GM12878 (cell line): ENCODE measurements around the gene PLA2G1B. TPM values are rescaled to one million over a fixed set of nuclear protein-coding genes. Genes with fewer than 3 reads are reported as not detected.

Experiments
- BCLAF1 ChIP-seq: fragments of 450-650 bp; IDR thresholded peaks from 2 replicates; pipeline ENCODE4 v1.6.1; 2017; ENCODE audit warnings: antibody characterized with exemption, mild to moderate bottlenecking, moderate library complexity
- DPF2 ChIP-seq: fragments of 450-650 bp; IDR thresholded peaks from 2 replicates; pipeline ENCODE4 v1.6.1; 2017; ENCODE audit warnings: mild to moderate bottlenecking
- E4F1 ChIP-seq: fragments of 450-650 bp; IDR thresholded peaks from 2 replicates; pipeline ENCODE4 v1.6.1; 2018; ENCODE audit warnings: borderline replicate concordance, mild to moderate bottlenecking; ENCODE audit not compliant: partially characterized antibody
- ETV6 ChIP-seq, 2 experiments: fragments of 450-650 bp in 1 of 2; IDR thresholded peaks in 1 of 2; conservative IDR thresholded peaks in 1 of 2; 2 replicates each; pipeline ENCODE4 v1.6.1; 2014; ENCODE audit warnings: antibody characterized with exemption in 1 of 2, borderline replicate concordance in 1 of 2, low read depth in 1 of 2, mild to moderate bottlenecking in 1 of 2, moderate library complexity in 1 of 2
- HSF1 ChIP-seq: fragments of 150-350 bp; IDR thresholded peaks from 2 replicates; pipeline ENCODE4 v1.6.1; 2014; ENCODE audit warnings: mild to moderate bottlenecking, low read depth, low read length
- MXI1 ChIP-seq: fragments of 150-350 bp; IDR thresholded peaks from 2 replicates; pipeline ENCODE4 v1.6.1; 2011; ENCODE audit warnings: low read depth, mild to moderate bottlenecking, inconsistent platforms, low read length, improper control_type of control experiment
- NFXL1 ChIP-seq: fragments of 450-650 bp; IDR thresholded peaks from 2 replicates; pipeline ENCODE4 v1.6.1; 2017; ENCODE audit warnings: antibody characterized with exemption, mild to moderate bottlenecking, borderline replicate concordance
- PRDM15 ChIP-seq: fragments of 450-650 bp; formaldehyde crosslinking; IDR thresholded peaks from 2 replicates; pipeline ENCODE4 v1.4.0; 2020; ENCODE audit warnings: mild to moderate bottlenecking, moderate library complexity
- RELB ChIP-seq: fragments of 450-650 bp; IDR thresholded peaks from 2 replicates; pipeline ENCODE4 v1.6.1; 2017; ENCODE audit warnings: low read depth, mild to moderate bottlenecking, moderate library complexity
- SREBF2 ChIP-seq: IDR thresholded peaks from 2 replicates; pipeline ENCODE4 v1.6.1; 2012; ENCODE audit warnings: mild to moderate bottlenecking, low read length
- STAT3 ChIP-seq: IDR thresholded peaks from 2 replicates; pipeline ENCODE4 v1.6.1; 2011; ENCODE audit warnings: low read depth, low read length, improper control_type of control experiment
- TCF12 ChIP-seq: IDR thresholded peaks from 2 replicates; pipeline ENCODE4 v1.6.1; 2011; ENCODE audit warnings: low read depth, mild to moderate bottlenecking, low read length
- YY1 ChIP-seq: IDR thresholded peaks from 2 replicates; pipeline ENCODE4 v1.6.1; 2011; ENCODE audit warnings: low read depth, mild to moderate bottlenecking, low read length
- ZNF384 ChIP-seq: IDR thresholded peaks from 2 replicates; pipeline ENCODE4 v1.6.1; 2012; ENCODE audit warnings: low read depth, mild to moderate bottlenecking, low read length, improper control_type of control experiment, borderline replicate concordance
- polyA plus RNA-seq, 11 experiments: library from polyadenylated mRNA; depleted of rRNA in 4 of 11; unstranded in 6 of 11; stranded (reverse) in 5 of 11; fragments of >200 nt; fragmentation: Nextera tagmentation in 4 of 11; fragmentation: Illumina TruSeq in 1 of 11; extraction: Ambion mirVana in 4 of 11; extraction: Trizol in 1 of 11; gene quantifications; 1 replicate in 1 of 11; 2 replicates in 10 of 11; pipeline versions ENCODE4 v1.2.1 to v1.2.3, GENCODE V29; 2011 to 2016; ENCODE audit warnings: inconsistent platforms in 2 of 11, missing spikeins in 2 of 11, low read depth in 1 of 11
- total RNA-seq, 4 experiments: library from RNA; depleted of rRNA in 3 of 4; stranded (reverse); fragments of >200 nt in 3 of 4; fragmentation: Illumina TruSeq in 1 of 4; extraction: Trizol in 1 of 4; gene quantifications; 2 replicates each; pipeline versions ENCODE4 v1.2.1 to v1.2.3, GENCODE V29; 2013 to 2021

The PLA2G1B gene
- total and polyA plus RNA-seq, 10 of the 15 experiments (the other 5 are each of a cell fraction or from before 2014, with no cell fraction given): not detected

GRCh38 chr12:120317224-120318105, 10.1 kb downstream of the PLA2G1B start (continued):
- TF ChIP-seq PRDM15 (CRISPR knock-in tag) (peak; percentile 88), DPF2 (peak; percentile 74; the same call in 1 of the 2 replicates), NFXL1 (no peak), ZNF384 (no peak), STAT3 (no peak), HSF1 (no peak), E4F1 (no peak), YY1 (no peak), ETV6 (conservative IDR thresholded peaks at IDR 0.05 in 1 of 2, IDR thresholded peaks at IDR 0.05 in 1 of 2; ENCODE audit: borderline replicate concordance in 1 of 2, low read depth in 1 of 2) (no peak), RELB (peak; percentile 60), MXI1 (peak; percentile 82), SREBF2 (no peak), BCLAF1 (no peak), TCF12 (no peak)
